ENCODE measurements around the gene MUC6. TPM values are rescaled to one million over a fixed set of nuclear protein-coding genes. Genes with fewer than 3 reads are reported as not detected.

The MUC6 gene
- total and polyA plus RNA-seq, 8 donors, result 0.34 to 1.0 (median 0.56) TPM; not detected in 2

DNA sequence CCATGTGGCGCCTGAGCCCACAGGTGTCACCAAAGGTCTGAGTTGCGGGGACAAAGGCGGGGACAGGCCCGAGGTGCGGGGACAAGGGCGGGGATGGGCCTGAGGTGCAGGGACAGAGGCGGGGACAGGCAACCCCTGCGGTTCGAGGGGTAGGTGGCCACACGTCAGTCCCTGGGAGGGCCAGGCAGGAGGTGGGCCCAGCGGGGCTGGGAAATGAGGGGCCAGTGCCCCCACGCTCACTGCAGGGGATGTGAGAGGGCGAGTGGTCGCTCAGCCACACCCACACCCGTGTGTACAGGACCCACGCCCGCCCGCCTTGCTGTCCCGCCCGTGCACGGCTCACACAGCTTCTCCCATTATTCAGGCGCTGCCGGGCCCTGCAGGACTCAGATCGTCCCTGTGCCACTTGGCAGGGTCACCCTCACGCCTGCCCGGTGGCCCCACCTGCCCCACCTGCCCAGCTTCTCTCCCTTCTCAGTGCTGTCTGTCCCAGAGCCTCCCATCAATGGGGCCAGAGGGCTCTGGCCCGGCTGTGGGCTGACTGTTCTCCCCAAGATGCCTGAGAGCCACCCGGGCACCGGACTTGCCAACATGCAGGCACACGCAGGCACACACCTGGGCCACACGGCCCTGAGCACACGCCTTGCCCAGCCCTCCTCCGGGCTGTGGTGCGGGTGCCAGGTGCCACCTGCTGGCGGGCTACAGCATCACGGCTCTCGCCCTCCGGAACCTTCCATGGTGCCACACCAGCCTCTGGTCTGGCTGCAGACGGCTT, 14.2 kb upstream of the MUC6 start:
- no peak overlapping the region for H3K4me3 ChIP-seq
- H3K4me1 ChIP-seq, result peaks cover 6 to 22% of the 10 kb centered on the region in 2 donors
- TF ChIP-seq, protein P1, sequence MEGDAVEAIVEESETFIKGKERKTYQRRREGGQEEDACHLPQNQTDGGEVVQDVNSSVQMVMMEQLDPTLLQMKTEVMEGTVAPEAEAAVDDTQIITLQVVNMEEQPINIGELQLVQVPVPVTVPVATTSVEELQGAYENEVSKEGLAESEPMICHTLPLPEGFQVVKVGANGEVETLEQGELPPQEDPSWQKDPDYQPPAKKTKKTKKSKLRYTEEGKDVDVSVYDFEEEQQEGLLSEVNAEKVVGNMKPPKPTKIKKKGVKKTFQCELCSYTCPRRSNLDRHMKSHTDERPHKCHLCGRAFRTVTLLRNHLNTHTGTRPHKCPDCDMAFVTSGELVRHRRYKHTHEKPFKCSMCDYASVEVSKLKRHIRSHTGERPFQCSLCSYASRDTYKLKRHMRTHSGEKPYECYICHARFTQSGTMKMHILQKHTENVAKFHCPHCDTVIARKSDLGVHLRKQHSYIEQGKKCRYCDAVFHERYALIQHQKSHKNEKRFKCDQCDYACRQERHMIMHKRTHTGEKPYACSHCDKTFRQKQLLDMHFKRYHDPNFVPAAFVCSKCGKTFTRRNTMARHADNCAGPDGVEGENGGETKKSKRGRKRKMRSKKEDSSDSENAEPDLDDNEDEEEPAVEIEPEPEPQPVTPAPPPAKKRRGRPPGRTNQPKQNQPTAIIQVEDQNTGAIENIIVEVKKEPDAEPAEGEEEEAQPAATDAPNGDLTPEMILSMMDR (IDR thresholded peaks at IDR 0.05), result peak; percentile 79 to 96
- no peaks in the 10 kb centered on the region for H3K36me3 ChIP-seq
- H3K27ac ChIP-seq, result no peak overlapping the region
- H3K27me3 ChIP-seq, result peaks cover 0 to 71% of the 10 kb centered on the region in 2 donors
- DNase-seq, result peak; percentile 44 to 92 (median 66)
- H3K9me3 ChIP-seq, result no peaks in the 10 kb centered on the region
- ATAC-seq, result peak; percentile 97
- intact Hi-C loops (cut with DNase I), result no loop called here

- DNase-seq, result peak in 2 of 4 donors; percentile 29 to 75
- intact Hi-C loops (cut with DNase I), result no loop called here
- no peak overlapping the region for H3K4me3 ChIP-seq
- H3K36me3 ChIP-seq, result no peaks in the 10 kb centered on the region
- H3K4me1 ChIP-seq, result peaks cover 6 to 22% of the 10 kb centered on the region in 2 donors
- peaks cover 0 to 70% of the 10 kb centered on the region in 2 donors for H3K27me3 ChIP-seq
- peaks cover 0 to under 1% of the 10 kb centered on the region in 2 donors for H3K9me3 ChIP-seq
- H3K27ac ChIP-seq, result no peak overlapping the region
- TF ChIP-seq, protein P1 (IDR thresholded peaks at IDR 0.05), result no peak
- ATAC-seq, result no peak
Measured at GRCh38 chr11:1049911-1050580, 13.5 kb upstream of the MUC6 start.

GRCh38 chr11:1049431-1049891, 12.9 kb upstream of the MUC6 start:
- peak in 3 of 4 donors; percentile 34 to 83 (median 56) for DNase-seq
- no peak overlapping the region for H3K27ac ChIP-seq
- TF ChIP-seq, protein P1 (IDR thresholded peaks at IDR 0.05), result no peak
- intact Hi-C loops (cut with DNase I), result no loop called here
- ATAC-seq, result no peak
- no peaks in the 10 kb centered on the region for H3K36me3 ChIP-seq
- H3K9me3 ChIP-seq, result peaks cover 0 to 2% of the 10 kb centered on the region in 2 donors
- no peak overlapping the region for H3K4me3 ChIP-seq
- peaks cover 0 to 66% of the 10 kb centered on the region in 2 donors for H3K27me3 ChIP-seq
- H3K4me1 ChIP-seq, result peaks cover 4 to 22% of the 10 kb centered on the region in 2 donors

GRCh38 chr11:1049071-1049405, 12.5 kb upstream of the MUC6 start:
- peaks cover 0 to 22% of the 10 kb centered on the region in 2 donors for H3K4me1 ChIP-seq
- H3K4me3 ChIP-seq, result no peak overlapping the region
- H3K27me3 ChIP-seq, result peaks cover 0 to 61% of the 10 kb centered on the region in 2 donors
- intact Hi-C loops (cut with DNase I), result no loop called here
- TF ChIP-seq, protein P1 (IDR thresholded peaks at IDR 0.05), result no peak
- no peak overlapping the region for H3K27ac ChIP-seq
- H3K36me3 ChIP-seq, result no peaks in the 10 kb centered on the region
- ATAC-seq (no peak), DNase-seq (peak in 1 of 4 donors; percentile 50)
- H3K9me3 ChIP-seq, result peaks cover 0 to 2% of the 10 kb centered on the region in 2 donors
